ENCODE data around the gene TBX6.

The TBX6 gene

GRCh38 chr16:30086291-30087140 lies 5.2 kb downstream of the TBX6 start:
- no peak for DNase-seq

- DNase-seq, result no peak
Measured at GRCh38 chr16:30085820-30086219, 5.9 kb downstream of the TBX6 start.

- no peak for DNase-seq
Measured at GRCh38 chr16:30085247-30085646, 6.5 kb downstream of the TBX6 start.

- no peak for DNase-seq
Measured at GRCh38 chr16:30084816-30085159, 6.9 kb downstream of the TBX6 start.

- no peak for DNase-seq
Measured at GRCh38 chr16:30084096-30084815, 7.5 kb downstream of the TBX6 start.

- no peak for DNase-seq
Measured at GRCh38 chr16:30083216-30084055, 8.3 kb downstream of the TBX6 start.

- DNase-seq, result no peak
Measured at GRCh38 chr16:30082545-30083090, 9.1 kb downstream of the TBX6 start.

GRCh38 chr16:30079480-30079879 lies 12.2 kb downstream of the TBX6 start:
- no peak for DNase-seq

- DNase-seq, result no peak
Measured at GRCh38 chr16:30078744-30079143, 13.0 kb downstream of the TBX6 start.

- DNase-seq, result no peak
Measured at GRCh38 chr16:30077656-30078055, 14.1 kb downstream of the TBX6 start.

- DNase-seq, result no peak
Measured at GRCh38 chr16:30076276-30076791, 15.4 kb downstream of the TBX6 start.

- DNase-seq, result peak; percentile 89
Measured at GRCh38 chr16:30075503-30076275, 16.0 kb downstream of the TBX6 start, which contains the start of gene PPP4C. Gene PPP4C (plus strand): TSS chr16:30075994. CDS start chr16:30076378, 384 bp downstream.

- DNase-seq, result no peak
Measured at GRCh38 chr16:30070490-30070889, 21.2 kb downstream of the TBX6 start.

- DNase-seq, result no peak
Measured at GRCh38 chr16:30069611-30070462, 21.9 kb downstream of the TBX6 start.

- no peak for DNase-seq
Measured at GRCh38 chr16:30068750-30069610, 22.7 kb downstream of the TBX6 start.

- no peak for DNase-seq
Measured at GRCh38 chr16:30068333-30068732, 23.4 kb downstream of the TBX6 start.

GRCh38 chr16:30067584-30067916 lies 24.2 kb downstream of the TBX6 start:
- DNase-seq, result no peak

- no peak for DNase-seq
Measured at GRCh38 chr16:30066761-30067583, 24.8 kb downstream of the TBX6 start.
